Measurements from ENCODE around the gene CDCA3.
A peak's percentile ranks its signal among the peaks of the same experiment; 100 is the strongest.

DNA sequence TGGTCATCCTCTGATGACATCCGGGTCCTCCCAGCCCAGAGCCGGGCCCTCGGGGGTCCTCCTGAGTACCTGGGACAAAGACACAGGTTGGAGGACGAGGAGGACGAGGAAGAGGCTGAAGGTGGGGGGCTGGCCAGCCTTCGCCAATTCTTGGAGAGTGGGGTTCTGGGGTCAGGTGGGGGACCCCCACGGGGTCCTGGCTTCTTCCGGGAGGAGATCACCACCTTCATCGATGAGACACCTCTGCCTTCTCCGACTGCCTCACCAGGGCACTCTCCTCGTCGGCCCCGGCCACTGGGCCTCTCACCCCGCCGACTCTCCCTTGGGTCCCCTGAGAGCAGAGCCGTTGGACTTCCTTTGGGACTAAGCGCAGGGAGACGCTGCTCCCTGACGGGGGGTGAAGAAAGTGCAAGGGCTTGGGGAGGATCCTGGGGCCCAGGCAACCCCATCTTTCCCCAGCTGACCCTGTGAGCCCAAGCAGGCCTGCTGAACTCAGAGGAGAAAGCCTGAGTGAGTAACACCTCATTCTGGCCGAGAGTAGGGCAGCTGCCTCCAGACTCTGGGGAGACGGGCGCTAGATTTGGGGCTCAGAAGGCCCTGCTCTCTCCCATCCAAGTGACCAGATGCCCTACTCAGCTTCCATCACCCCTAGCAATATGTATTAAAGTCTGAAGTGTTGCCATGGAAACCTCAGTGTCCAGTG lies 24.2 kb downstream of the CDCA3 start:
- TF ChIP-seq, protein P1, sequence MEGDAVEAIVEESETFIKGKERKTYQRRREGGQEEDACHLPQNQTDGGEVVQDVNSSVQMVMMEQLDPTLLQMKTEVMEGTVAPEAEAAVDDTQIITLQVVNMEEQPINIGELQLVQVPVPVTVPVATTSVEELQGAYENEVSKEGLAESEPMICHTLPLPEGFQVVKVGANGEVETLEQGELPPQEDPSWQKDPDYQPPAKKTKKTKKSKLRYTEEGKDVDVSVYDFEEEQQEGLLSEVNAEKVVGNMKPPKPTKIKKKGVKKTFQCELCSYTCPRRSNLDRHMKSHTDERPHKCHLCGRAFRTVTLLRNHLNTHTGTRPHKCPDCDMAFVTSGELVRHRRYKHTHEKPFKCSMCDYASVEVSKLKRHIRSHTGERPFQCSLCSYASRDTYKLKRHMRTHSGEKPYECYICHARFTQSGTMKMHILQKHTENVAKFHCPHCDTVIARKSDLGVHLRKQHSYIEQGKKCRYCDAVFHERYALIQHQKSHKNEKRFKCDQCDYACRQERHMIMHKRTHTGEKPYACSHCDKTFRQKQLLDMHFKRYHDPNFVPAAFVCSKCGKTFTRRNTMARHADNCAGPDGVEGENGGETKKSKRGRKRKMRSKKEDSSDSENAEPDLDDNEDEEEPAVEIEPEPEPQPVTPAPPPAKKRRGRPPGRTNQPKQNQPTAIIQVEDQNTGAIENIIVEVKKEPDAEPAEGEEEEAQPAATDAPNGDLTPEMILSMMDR (conservative IDR thresholded peaks at IDR 0.05; ENCODE audit: low read depth in 2 of 2), result peak; percentile 5 to 20; a peak in 1 of 4 replicates
- TF ChIP-seq ETS1 (IDR thresholded peaks at IDR 0.05), result no peak
- no peak for TF ChIP-seq CREB1 (CRISPR knock-in tag; IDR thresholded peaks at IDR 0.05; ENCODE audit: low read depth)
- TF ChIP-seq POLR2AphosphoS5 (IDR thresholded peaks at IDR 0.05; ENCODE audit: low read depth), result no peak
- no peak for TF ChIP-seq EZH2 (IDR thresholded peaks at IDR 0.05; ENCODE audit: low read depth, unreplicated experiment)
- TF ChIP-seq EZH2phosphoT487 (IDR thresholded peaks at IDR 0.05; ENCODE audit: unreplicated experiment), result no peak
- TF ChIP-seq, protein P2, sequence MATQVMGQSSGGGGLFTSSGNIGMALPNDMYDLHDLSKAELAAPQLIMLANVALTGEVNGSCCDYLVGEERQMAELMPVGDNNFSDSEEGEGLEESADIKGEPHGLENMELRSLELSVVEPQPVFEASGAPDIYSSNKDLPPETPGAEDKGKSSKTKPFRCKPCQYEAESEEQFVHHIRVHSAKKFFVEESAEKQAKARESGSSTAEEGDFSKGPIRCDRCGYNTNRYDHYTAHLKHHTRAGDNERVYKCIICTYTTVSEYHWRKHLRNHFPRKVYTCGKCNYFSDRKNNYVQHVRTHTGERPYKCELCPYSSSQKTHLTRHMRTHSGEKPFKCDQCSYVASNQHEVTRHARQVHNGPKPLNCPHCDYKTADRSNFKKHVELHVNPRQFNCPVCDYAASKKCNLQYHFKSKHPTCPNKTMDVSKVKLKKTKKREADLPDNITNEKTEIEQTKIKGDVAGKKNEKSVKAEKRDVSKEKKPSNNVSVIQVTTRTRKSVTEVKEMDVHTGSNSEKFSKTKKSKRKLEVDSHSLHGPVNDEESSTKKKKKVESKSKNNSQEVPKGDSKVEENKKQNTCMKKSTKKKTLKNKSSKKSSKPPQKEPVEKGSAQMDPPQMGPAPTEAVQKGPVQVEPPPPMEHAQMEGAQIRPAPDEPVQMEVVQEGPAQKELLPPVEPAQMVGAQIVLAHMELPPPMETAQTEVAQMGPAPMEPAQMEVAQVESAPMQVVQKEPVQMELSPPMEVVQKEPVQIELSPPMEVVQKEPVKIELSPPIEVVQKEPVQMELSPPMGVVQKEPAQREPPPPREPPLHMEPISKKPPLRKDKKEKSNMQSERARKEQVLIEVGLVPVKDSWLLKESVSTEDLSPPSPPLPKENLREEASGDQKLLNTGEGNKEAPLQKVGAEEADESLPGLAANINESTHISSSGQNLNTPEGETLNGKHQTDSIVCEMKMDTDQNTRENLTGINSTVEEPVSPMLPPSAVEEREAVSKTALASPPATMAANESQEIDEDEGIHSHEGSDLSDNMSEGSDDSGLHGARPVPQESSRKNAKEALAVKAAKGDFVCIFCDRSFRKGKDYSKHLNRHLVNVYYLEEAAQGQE (IDR thresholded peaks at IDR 0.05; ENCODE audit: unreplicated experiment), result no peak
- TF ChIP-seq STAT1 (IDR thresholded peaks at IDR 0.05; ENCODE audit: unreplicated experiment), result no peak
- TF ChIP-seq JUNB (IDR thresholded peaks at IDR 0.05; ENCODE audit: unreplicated experiment), result no peak

Measured in GM23338 (cell line).